Measurements from ENCODE around the gene B4GAT1. TPM values are rescaled to one million over a fixed set of nuclear protein-coding genes. Genes with fewer than 3 reads are reported as not detected.
A peak's percentile ranks its signal among the peaks of the same experiment; 100 is the strongest.

The B4GAT1 gene
- total and polyA plus RNA-seq, 2 of the 13 experiments (the other 11 are each of a cell fraction or from before 2014, with no cell fraction given) = 40.4 to 109 TPM

DNA sequence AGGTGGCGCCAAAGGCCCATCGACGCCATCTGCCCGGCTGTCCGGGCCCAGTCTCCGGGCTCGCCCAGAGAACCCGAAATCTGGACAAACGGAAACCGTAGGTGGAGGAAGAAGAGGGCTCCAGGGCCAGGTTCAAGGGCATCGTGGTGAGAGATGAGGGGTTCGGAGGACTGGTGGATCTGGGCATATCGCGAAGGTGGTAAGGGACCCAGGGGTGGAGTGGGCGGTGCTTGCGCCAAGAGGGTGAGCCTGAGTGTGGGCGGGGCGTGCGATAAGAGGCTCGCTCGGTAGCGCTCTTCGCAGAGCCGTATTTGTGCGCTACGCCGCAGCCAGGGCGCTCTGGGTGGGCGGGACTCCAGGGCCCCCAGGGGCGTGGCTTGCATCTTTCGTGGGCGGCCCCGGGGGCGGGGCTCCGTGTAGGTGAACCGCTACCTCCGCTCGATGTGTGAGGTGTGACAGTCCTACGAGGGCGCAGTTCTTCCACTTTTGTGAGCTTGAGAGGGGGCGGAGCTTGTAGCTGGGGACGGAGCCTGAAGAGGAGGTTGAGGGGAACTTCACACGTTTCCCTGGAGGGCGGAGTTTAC is 35.4 kb downstream of the B4GAT1 start (continued):
- TF ChIP-seq MED1 (CRISPR knock-in tag; IDR thresholded peaks at IDR 0.05) = peak; percentile 30; the same call in 1 of the 2 replicates
- TF ChIP-seq ZBTB46 (CRISPR knock-in tag; IDR thresholded peaks at IDR 0.05; ENCODE audit: borderline replicate concordance) = no peak
- TF ChIP-seq JUNB (CRISPR knock-in tag; IDR thresholded peaks at IDR 0.05; ENCODE audit: borderline replicate concordance) = no peak
- peak; percentile 86 for TF ChIP-seq GTF3A (CRISPR knock-in tag; conservative IDR thresholded peaks at IDR 0.05)
- TF ChIP-seq ATM (IDR thresholded peaks at IDR 0.05; ENCODE audit: borderline replicate concordance) = no peak
- no peak for TF ChIP-seq ZFP90 (CRISPR knock-in tag; IDR thresholded peaks at IDR 0.05; ENCODE audit: borderline replicate concordance)
- no peak for TF ChIP-seq HMGA1 (CRISPR knock-in tag; conservative IDR thresholded peaks at IDR 0.05)
- TF ChIP-seq NFKB2 (CRISPR knock-in tag; IDR thresholded peaks at IDR 0.05; ENCODE audit: borderline replicate concordance) = no peak; the same call in 1 of the 2 replicates
- no peak for TF ChIP-seq ZHX1 (CRISPR knock-in tag; IDR thresholded peaks at IDR 0.05; ENCODE audit: low read depth)
- TF ChIP-seq ZNF318 (CRISPR knock-in tag; IDR thresholded peaks at IDR 0.05) = no peak
- TF ChIP-seq MEIS2 (CRISPR knock-in tag; IDR thresholded peaks at IDR 0.05) = peak; percentile 36; the same call in 1 of the 2 replicates
- no peak for TF ChIP-seq ZNF317 (CRISPR knock-in tag; IDR thresholded peaks at IDR 0.05)
- peak; percentile 99 for TF ChIP-seq RAD21 (CRISPR knock-in tag; IDR thresholded peaks at IDR 0.05)
- TF ChIP-seq, protein P1, sequence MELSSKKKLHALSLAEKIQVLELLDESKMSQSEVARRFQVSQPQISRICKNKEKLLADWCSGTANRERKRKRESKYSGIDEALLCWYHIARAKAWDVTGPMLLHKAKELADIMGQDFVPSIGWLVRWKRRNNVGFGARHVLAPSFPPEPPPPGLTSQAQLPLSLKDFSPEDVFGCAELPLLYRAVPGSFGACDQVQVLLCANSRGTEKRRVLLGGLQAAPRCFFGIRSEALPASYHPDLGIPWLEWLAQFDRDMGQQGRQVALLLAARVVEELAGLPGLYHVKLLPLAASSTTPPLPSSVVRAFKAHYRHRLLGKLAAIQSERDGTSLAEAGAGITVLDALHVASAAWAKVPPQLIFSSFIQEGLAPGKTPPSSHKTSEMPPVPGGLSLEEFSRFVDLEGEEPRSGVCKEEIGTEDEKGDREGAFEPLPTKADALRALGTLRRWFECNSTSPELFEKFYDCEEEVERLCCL (CRISPR knock-in tag; IDR thresholded peaks at IDR 0.05; ENCODE audit: borderline replicate concordance) = no peak
- 0 out of 2 replicates have a peak, but pooled peaks have one; percentile 43 for TF ChIP-seq PHF20 (CRISPR knock-in tag; IDR thresholded peaks at IDR 0.05)
- TF ChIP-seq TBP (CRISPR knock-in tag; IDR thresholded peaks at IDR 0.05) = no peak
